HEK293 (cell line): ENCODE data around the gene KCNQ1.
A peak's percentile ranks its signal among the peaks of the same experiment; 100 is the strongest.

Source experiments
- CTCF ChIA-PET: fragments of 350-600 bp; formaldehyde crosslinking; extraction: SDS; loops from one replicate; lab custom pipeline; 2021; ENCODE audit warnings: antibody characterized with exemption; lab: Yijun Ruan, JAX
- POLR2A ChIA-PET: fragments of 300-600 bp; formaldehyde crosslinking; extraction: SDS; loops from one replicate; lab custom pipeline; 2020; ENCODE audit warnings: antibody characterized with exemption, inconsistent platforms; lab: Yijun Ruan, JAX
- H3K27ac ChIP-seq: fragments of 200-500 bp; sonication (Bioruptor generic); 2 replicates; pipeline ENCODE4 v1.5.1; 2014; ENCODE audit warnings: low read depth, low read length, control low read depth, inconsistent platforms; ENCODE audit errors: extremely low read depth
- H3K36me3 ChIP-seq, 2 experiments: fragments of 200-500 bp in 1 of 2; sonication (Bioruptor generic) in 1 of 2; 1 replicate in 1 of 2; 2 replicates in 1 of 2; pipeline ENCODE4 v1.5.1; 2014 to 2017; ENCODE audit warnings: inconsistent platforms in 2 of 2, low read length in 2 of 2; ENCODE audit not compliant: control insufficient read depth in 2 of 2, insufficient read depth in 1 of 2
- H3K4me1 ChIP-seq: fragments of 200-500 bp; sonication (Bioruptor generic); 2 replicates; pipeline ENCODE4 v1.5.1; 2014; ENCODE audit warnings: mild to moderate bottlenecking, low read length, inconsistent platforms; ENCODE audit not compliant: control insufficient read depth, insufficient read depth
- H3K4me3 ChIP-seq: 2 replicates; pipeline ENCODE4 v1.5.1; 2011; ENCODE audit warnings: low read depth, mild to moderate bottlenecking, control low read depth, low read length, moderate library complexity
- H3K9me3 ChIP-seq: fragments of 200-500 bp; sonication (Bioruptor generic); 2 replicates; pipeline ENCODE4 v1.5.1; 2014; ENCODE audit warnings: low read depth, low read length, inconsistent platforms; ENCODE audit not compliant: control insufficient read depth, insufficient read depth
- CTCF ChIP-seq: fragments of 450-650 bp; formaldehyde crosslinking; IDR thresholded peaks from 2 replicates; pipeline ENCODE4 v1.5.1; 2016; ENCODE audit warnings: missing biosample characterization, missing genetic modification characterization
- FEZF1 ChIP-seq: fragments of 450-650 bp; formaldehyde crosslinking; IDR thresholded peaks from 2 replicates; pipeline ENCODE4 v1.5.1; 2016; ENCODE audit warnings: missing biosample characterization, missing genetic modification characterization
- HIC1 ChIP-seq: fragments of 450-650 bp; formaldehyde crosslinking; IDR thresholded peaks from 2 replicates; pipeline ENCODE4 v1.5.1; 2016; ENCODE audit warnings: missing biosample characterization, missing genetic modification characterization
- HOXC10 ChIP-seq: sonication (generic); formaldehyde crosslinking; IDR thresholded peaks from 2 replicates; pipeline ENCODE4 v1.8.1; 2023; ENCODE audit warnings: mild to moderate bottlenecking, missing genetic modification reagents
- KLF17 ChIP-seq: fragments of 450-650 bp; formaldehyde crosslinking; IDR thresholded peaks from 2 replicates; pipeline ENCODE4 v1.5.1; 2016; ENCODE audit warnings: missing biosample characterization, missing genetic modification characterization
- KLF7 ChIP-seq: fragments of 450-650 bp; formaldehyde crosslinking; IDR thresholded peaks from 2 replicates; pipeline ENCODE4 v1.5.1; 2016; ENCODE audit warnings: missing biosample characterization, missing genetic modification characterization, borderline replicate concordance
- KLF8 ChIP-seq: fragments of 450-650 bp; formaldehyde crosslinking; IDR thresholded peaks from 2 replicates; pipeline ENCODE4 v1.5.1; 2016; ENCODE audit warnings: missing biosample characterization, missing genetic modification characterization
- PRDM10 ChIP-seq: fragments of 450-650 bp; formaldehyde crosslinking; IDR thresholded peaks from 2 replicates; pipeline ENCODE4 v1.5.1; 2016; ENCODE audit warnings: missing biosample characterization, missing genetic modification characterization
- RBAK ChIP-seq: fragments of 450-650 bp; formaldehyde crosslinking; IDR thresholded peaks from 2 replicates; pipeline ENCODE4 v1.5.1; 2016; ENCODE audit warnings: missing biosample characterization, missing genetic modification characterization
- SETDB1 ChIP-seq: IDR thresholded peaks from one replicate; pipeline ENCODE4 v1.6.1; 2017; ENCODE audit warnings: mild to moderate bottlenecking, low read length, moderate library complexity, mixed read lengths; ENCODE audit not compliant: insufficient read length
- ZBTB48 ChIP-seq: fragments of 450-650 bp; formaldehyde crosslinking; IDR thresholded peaks from 2 replicates; pipeline ENCODE4 v1.5.1; 2016; ENCODE audit warnings: missing biosample characterization, missing genetic modification characterization
- ZIC2 ChIP-seq: fragments of 450-650 bp; formaldehyde crosslinking; IDR thresholded peaks from 2 replicates; pipeline ENCODE4 v1.5.1; 2016; ENCODE audit warnings: missing biosample characterization, missing genetic modification characterization
- ZNF18 ChIP-seq: fragments of 450-650 bp; formaldehyde crosslinking; IDR thresholded peaks from 2 replicates; pipeline ENCODE4 v1.5.1; 2016; ENCODE audit warnings: missing biosample characterization, missing genetic modification characterization
- ZNF184 ChIP-seq: fragments of 450-650 bp; IDR thresholded peaks from 2 replicates; pipeline ENCODE4 v1.5.1; 2018; ENCODE audit warnings: missing biosample characterization, mild to moderate bottlenecking, missing genetic modification characterization
- ZNF214 ChIP-seq: fragments of 450-650 bp; formaldehyde crosslinking; IDR thresholded peaks from 2 replicates; pipeline ENCODE4 v1.5.1; 2017; ENCODE audit warnings: missing biosample characterization, mild to moderate bottlenecking, missing genetic modification characterization, borderline replicate concordance
- ZNF239 ChIP-seq: fragments of 450-650 bp; formaldehyde crosslinking; IDR thresholded peaks from 2 replicates; pipeline ENCODE4 v1.5.1; 2016; ENCODE audit warnings: missing biosample characterization, missing genetic modification characterization
- ZNF302 ChIP-seq: fragments of 450-650 bp; formaldehyde crosslinking; IDR thresholded peaks from 2 replicates; pipeline ENCODE4 v1.5.1; 2016; ENCODE audit warnings: missing biosample characterization, missing genetic modification characterization, low read depth
- ZNF488 ChIP-seq: fragments of 450-650 bp; formaldehyde crosslinking; IDR thresholded peaks from 2 replicates; pipeline ENCODE4 v1.5.1; 2016; ENCODE audit warnings: missing biosample characterization, missing genetic modification characterization
- ZNF654 ChIP-seq: fragments of 450-650 bp; formaldehyde crosslinking; IDR thresholded peaks from 2 replicates; pipeline ENCODE4 v1.5.1; 2016; ENCODE audit warnings: low read depth, missing biosample characterization, missing genetic modification characterization
- ZNF791 ChIP-seq: fragments of 450-650 bp; formaldehyde crosslinking; IDR thresholded peaks from 2 replicates; pipeline ENCODE4 v1.5.1; 2016; ENCODE audit warnings: missing biosample characterization, missing genetic modification characterization
- ZNF837 ChIP-seq: fragments of 450-650 bp; formaldehyde crosslinking; IDR thresholded peaks from 2 replicates; pipeline ENCODE4 v1.5.1; 2016; ENCODE audit warnings: missing biosample characterization, missing genetic modification characterization

Gene KCNQ1

GRCh38 chr11:2427721-2428321, 17.0 kb upstream of the KCNQ1 start:
- no peaks in the 10 kb centered on the region for H3K4me1 ChIP-seq
- H3K9me3 ChIP-seq = no peaks in the 10 kb centered on the region
- no peaks in the 10 kb centered on the region for H3K36me3 ChIP-seq
- CTCF ChIA-PET = interaction anchor here (0.6 to 11.2 kb wide), 5 partner anchors 60 to 463 kb away, joined by 3 to 208 read pairs (median 4); no protein-coding TSS in a partner anchor
- no peak overlapping the region for H3K4me3 ChIP-seq
- TF ChIP-seq HOXC10 (CRISPR knock-in tag) = no peak
- no peak for TF ChIP-seq ZNF18 (tag by site-specific recombination)
- no peak for TF ChIP-seq ZNF791 (tag by site-specific recombination)
- TF ChIP-seq PRDM10 = no peak
- no peak for TF ChIP-seq ZNF184
- no peak for TF ChIP-seq KLF17
- no peak for TF ChIP-seq KLF8 (tag by site-specific recombination)
- no peak for TF ChIP-seq HIC1 (tag by site-specific recombination)
- no peak for TF ChIP-seq FEZF1 (tag by site-specific recombination)
- POLR2A ChIA-PET = no interaction called here
- H3K27ac ChIP-seq = no peak overlapping the region

GRCh38 chr11:2428322-2428795, 16.4 kb upstream of the KCNQ1 start:
- Histone ChIP-seq H3K4me3 (no peak overlapping the region), H3K4me1 (no peaks in the 10 kb centered on the region), H3K36me3 (no peaks in the 10 kb centered on the region), H3K9me3 (no peaks in the 10 kb centered on the region), H3K27ac (no peak overlapping the region)
- POLR2A ChIA-PET = no interaction called here
- CTCF ChIA-PET = interaction anchor here (0.7 to 11.2 kb wide), 3 partner anchors 59 to 463 kb away, joined by 3 to 208 read pairs (median 4); no protein-coding TSS in a partner anchor
- TF ChIP-seq ZNF488 (tag by site-specific recombination) = no peak
- peak; percentile 71 for TF ChIP-seq ZNF239 (tag by site-specific recombination)
- TF ChIP-seq KLF7 (tag by site-specific recombination) = no peak
- no peak for TF ChIP-seq ZNF214 (tag by site-specific recombination)
- no peak for TF ChIP-seq ZIC2
- peak; percentile 72 for TF ChIP-seq HIC1 (tag by site-specific recombination)
- no peak for TF ChIP-seq ZNF837 (tag by site-specific recombination)
- peak; percentile 87 for TF ChIP-seq ZNF654 (tag by site-specific recombination)
- TF ChIP-seq RBAK = 0 out of 2 replicates have a peak, but pooled peaks have one; percentile 33
- peak; percentile 91 for TF ChIP-seq CTCF
- no peak for TF ChIP-seq ZNF302 (tag by site-specific recombination)
- TF ChIP-seq SETDB1 = no peak
- TF ChIP-seq ZBTB48 (tag by site-specific recombination) = no peak; the same call in 1 of the 2 replicates
